HG03064 (cell line): ENCODE results near the gene GRID1.
"Not testable (repeated sequence)": the region's sequence is repeated elsewhere in the genome, so short reads cannot be mapped to it uniquely, and the experiment has no call there.

ENCODE experiments used
- ATAC-seq: cut with Tn5 transposase; IDR thresholded peaks from one replicate; pipeline ENCODE4 v1.9.1; 2021; ENCODE audit warnings: low read depth; ENCODE audit not compliant: unreplicated experiment

GRID1 gene

GRCh38 chr10:86178401-86179152, 188.0 kb downstream of the GRID1 start:
- no peak for ATAC-seq

GRCh38 chr10:86177537-86178155, 188.9 kb downstream of the GRID1 start:
- ATAC-seq, result no peak

- ATAC-seq, result no peak
Observed at GRCh38 chr10:86176850-86177536, 189.6 kb downstream of the GRID1 start.

GRCh38 chr10:86175476-86175875, 191.1 kb downstream of the GRID1 start:
- ATAC-seq, result not testable (repeated sequence)

GRCh38 chr10:86172301-86172700, 194.3 kb downstream of the GRID1 start:
- no peak for ATAC-seq

GRCh38 chr10:86170255-86171108, 196.1 kb downstream of the GRID1 start:
- ATAC-seq, result no peak

GRCh38 chr10:86169506-86170254, 196.9 kb downstream of the GRID1 start:
- no peak for ATAC-seq

GRCh38 chr10:86169066-86169465, 197.5 kb downstream of the GRID1 start:
- ATAC-seq, result no peak

- ATAC-seq, result no peak
Observed at GRCh38 chr10:86168256-86168655, 198.3 kb downstream of the GRID1 start.

- ATAC-seq, result no peak
Observed at GRCh38 chr10:86167762-86168128, 198.8 kb downstream of the GRID1 start.

GRCh38 chr10:86167121-86167761, 199.4 kb downstream of the GRID1 start:
- ATAC-seq, result no peak

- no peak for ATAC-seq
Observed at GRCh38 chr10:86165666-86166065, 200.9 kb downstream of the GRID1 start.

GRCh38 chr10:86164960-86165630, 201.5 kb downstream of the GRID1 start:
- no peak for ATAC-seq

- no peak for ATAC-seq
Observed at GRCh38 chr10:86164174-86164774, 202.3 kb downstream of the GRID1 start.

- ATAC-seq, result no peak
Observed at GRCh38 chr10:86163522-86164173, 202.9 kb downstream of the GRID1 start.

GRCh38 chr10:86162696-86163400, 203.7 kb downstream of the GRID1 start:
- no peak for ATAC-seq

- ATAC-seq, result no peak
Observed at GRCh38 chr10:86162036-86162435, 204.6 kb downstream of the GRID1 start.
